Measurements from ENCODE around the gene RNF113B.

Gene RNF113B

GRCh38 chr13:98176777-98177608, at the start of gene RNF113B:
Gene RNF113B (minus strand): TSS chr13:98177269. CDS start chr13:98177236, 33 bp downstream.
- no peak within 1 kb of the TSS for H3K4me3 ChIP-seq (ENCODE audit: low read length)
- no peak for DNase-seq (ENCODE audit: low read depth)
- no peak for TF ChIP-seq CTCF (conservative IDR thresholded peaks at IDR 0.05; ENCODE audit: low read length)

GRCh38 chr13:98226496-98226895, 49.4 kb upstream of the RNF113B start:
- DNase-seq (ENCODE audit: low read depth), result no peak
- no peak for TF ChIP-seq CTCF (conservative IDR thresholded peaks at IDR 0.05; ENCODE audit: low read length)

GRCh38 chr13:98225036-98225940, 48.2 kb upstream of the RNF113B start:
- TF ChIP-seq CTCF (conservative IDR thresholded peaks at IDR 0.05; ENCODE audit: low read length), result no peak
- no peak for DNase-seq (ENCODE audit: low read depth)
- no peak overlapping the region for H3K4me3 ChIP-seq (ENCODE audit: low read length)

More at GRCh38 chr13:98226496-98226895, 49.4 kb upstream of the RNF113B start:
- H3K4me3 ChIP-seq (ENCODE audit: low read length), result no peak overlapping the region

GRCh38 chr13:98224557-98224956, 47.5 kb upstream of the RNF113B start:
- TF ChIP-seq CTCF (conservative IDR thresholded peaks at IDR 0.05; ENCODE audit: low read length), result no peak
- H3K4me3 ChIP-seq (ENCODE audit: low read length), result no peak overlapping the region
- no peak for DNase-seq (ENCODE audit: low read depth)

- no peak overlapping the region for H3K4me3 ChIP-seq (ENCODE audit: low read length)
- no peak for TF ChIP-seq CTCF (conservative IDR thresholded peaks at IDR 0.05; ENCODE audit: low read length)
- DNase-seq (ENCODE audit: low read depth), result no peak
These were observed 46.7 kb upstream of the RNF113B start for GRCh38 chr13:98223741-98224140.

- TF ChIP-seq CTCF (conservative IDR thresholded peaks at IDR 0.05; ENCODE audit: low read length), result no peak
- DNase-seq (ENCODE audit: low read depth), result no peak
- no peak overlapping the region for H3K4me3 ChIP-seq (ENCODE audit: low read length)
These were observed 45.7 kb upstream of the RNF113B start for GRCh38 chr13:98222816-98223215.

Measured in AG10803 (cell line).